OCI-LY3 (cell line): ENCODE data around the gene MLH1.

ENCODE experiments used
- H2AFZ ChIP-seq: fragments of 200-600, 300-600 bp; shearing (Covaris generic); 2 replicates; pipeline ENCODE4 v1.6.0; 2014; ENCODE audit warnings: antibody characterized with exemption, low read depth, low read length
- H3K27ac ChIP-seq: fragments of 200-600, 300-600 bp; sonication (generic); 2 replicates; pipeline ENCODE4 v1.5.1; 2014; ENCODE audit warnings: mild to moderate bottlenecking, low read length, moderate library complexity, mixed read lengths
- H3K27me3 ChIP-seq: fragments of 200-600, 300-600 bp; sonication (generic); 2 replicates; pipeline ENCODE4 v1.6.1; 2014; ENCODE audit warnings: low read depth, low read length, mixed read lengths
- H3K36me3 ChIP-seq: fragments of 200-600, 300-600 bp; sonication (generic); replicated peaks from 2 replicates; pipeline ENCODE3; 2014; ENCODE audit warnings: low read depth, low read length, mixed read lengths
- H3K4me1 ChIP-seq: fragments of 300-600, 200-600 bp; sonication (generic); 2 replicates; pipeline ENCODE4 v1.6.1; 2014; ENCODE audit warnings: low read length, mixed read lengths
- H3K4me2 ChIP-seq: fragments of 200-600, 300-600 bp; sonication (generic); 2 replicates; pipeline ENCODE4 v1.6.1; 2014; ENCODE audit warnings: low read length, mixed read lengths
- H3K4me3 ChIP-seq: fragments of 300-600, 200-600 bp; sonication (generic); 2 replicates; pipeline ENCODE4 v1.5.1; 2014; ENCODE audit warnings: antibody characterized with exemption, mild to moderate bottlenecking, low read length, moderate library complexity
- H3K79me2 ChIP-seq: fragments of 300-600, 200-600 bp; shearing (Covaris generic); 2 replicates; pipeline ENCODE4 v1.6.1; 2014; ENCODE audit warnings: mild to moderate bottlenecking, low read length, mixed read lengths
- H3K9ac ChIP-seq: fragments of 300-600, 200-600 bp; shearing (Covaris generic); 2 replicates; pipeline ENCODE4 v1.6.0; 2014; ENCODE audit warnings: mild to moderate bottlenecking, low read length, moderate library complexity
- H3K9me3 ChIP-seq: fragments of 200-600, 300-600 bp; shearing (Covaris generic); 2 replicates; pipeline ENCODE4 v1.6.1; 2014; ENCODE audit warnings: low read length, mixed read lengths; ENCODE audit not compliant: insufficient read depth
- H4K20me1 ChIP-seq: fragments of 200-600, 300-600 bp; sonication (generic); 2 replicates; pipeline ENCODE4 v1.6.1; 2016; ENCODE audit warnings: low read length, mixed read lengths; ENCODE audit not compliant: insufficient read depth
- EZH2phosphoT487 ChIP-seq: fragments of 200-600 bp; shearing (Covaris generic); IDR thresholded peaks from 2 replicates; pipeline ENCODE4 v1.6.1; 2018; ENCODE audit warnings: antibody characterized with exemption, mixed run types, low read depth
- TF ChIP-seq, protein P1 (sequence below): fragments of 200-600, 300-600 bp; sonication (generic); IDR thresholded peaks from 2 replicates; pipeline ENCODE4 v1.5.1; 2014; ENCODE audit warnings: antibody characterized with exemption, low read length, low read depth

Gene MLH1

DNA sequence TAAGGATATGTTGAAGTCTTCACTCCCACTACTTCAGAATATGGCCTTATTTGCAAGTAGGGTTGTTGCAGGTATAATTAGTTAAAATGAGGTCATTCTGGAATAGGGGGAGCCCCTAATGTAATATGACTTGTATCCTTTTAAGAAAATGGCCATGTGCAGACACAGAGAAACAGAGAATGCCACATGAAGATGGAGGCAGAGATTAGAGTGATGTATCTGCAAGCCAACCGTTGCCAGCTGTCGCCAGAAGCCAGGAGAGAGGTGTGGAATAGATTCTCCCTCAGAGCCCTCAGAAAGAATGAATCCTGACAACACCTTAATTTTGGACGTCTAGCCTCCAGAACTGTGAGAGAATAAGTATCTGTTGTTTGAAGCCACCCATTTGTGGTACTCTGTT lies 37.2 kb upstream of the MLH1 start:
- no peak for TF ChIP-seq EZH2phosphoT487
- Histone ChIP-seq H3K4me3 (no peak overlapping the region), H3K4me1 (peaks cover 37% of the 10 kb centered on the region), H3K4me2 (0 out of 2 replicates have a peak overlapping the region, but pooled peaks have one; percentile 12), H3K9me3 (no peaks in the 10 kb centered on the region), H2AFZ (0 out of 2 replicates have a peak overlapping the region, but pooled peaks have one; percentile 15), H3K36me3 (no peaks in the 10 kb centered on the region), H3K27me3 (no peaks in the 10 kb centered on the region), H4K20me1 (no peaks in the 10 kb centered on the region), H3K27ac (no peak overlapping the region), H3K9ac (no peak overlapping the region), H3K79me2 (no peaks in the 10 kb centered on the region)

DNA sequence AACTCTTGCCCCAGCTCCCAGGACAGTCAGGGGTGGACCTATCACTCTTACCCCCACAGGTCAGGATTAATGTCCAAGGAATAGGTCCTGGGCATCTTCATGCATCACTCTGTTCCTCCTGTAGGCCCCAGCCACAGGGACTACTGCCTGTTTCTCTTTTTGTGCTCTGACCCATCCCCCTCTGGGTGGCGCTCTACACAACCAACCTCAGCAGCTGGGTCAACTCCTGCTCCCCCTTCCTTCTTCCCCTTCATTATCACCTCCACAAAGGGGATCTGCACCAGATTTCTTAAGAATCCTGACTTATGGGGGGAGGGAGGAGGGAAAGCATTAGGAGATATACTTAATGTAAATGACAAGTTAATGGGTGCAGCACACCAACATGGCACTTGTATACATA lies 36.3 kb upstream of the MLH1 start:
- no peaks in the 10 kb centered on the region for H4K20me1 ChIP-seq
- H3K79me2 ChIP-seq = no peaks in the 10 kb centered on the region
- TF ChIP-seq, protein P1, sequence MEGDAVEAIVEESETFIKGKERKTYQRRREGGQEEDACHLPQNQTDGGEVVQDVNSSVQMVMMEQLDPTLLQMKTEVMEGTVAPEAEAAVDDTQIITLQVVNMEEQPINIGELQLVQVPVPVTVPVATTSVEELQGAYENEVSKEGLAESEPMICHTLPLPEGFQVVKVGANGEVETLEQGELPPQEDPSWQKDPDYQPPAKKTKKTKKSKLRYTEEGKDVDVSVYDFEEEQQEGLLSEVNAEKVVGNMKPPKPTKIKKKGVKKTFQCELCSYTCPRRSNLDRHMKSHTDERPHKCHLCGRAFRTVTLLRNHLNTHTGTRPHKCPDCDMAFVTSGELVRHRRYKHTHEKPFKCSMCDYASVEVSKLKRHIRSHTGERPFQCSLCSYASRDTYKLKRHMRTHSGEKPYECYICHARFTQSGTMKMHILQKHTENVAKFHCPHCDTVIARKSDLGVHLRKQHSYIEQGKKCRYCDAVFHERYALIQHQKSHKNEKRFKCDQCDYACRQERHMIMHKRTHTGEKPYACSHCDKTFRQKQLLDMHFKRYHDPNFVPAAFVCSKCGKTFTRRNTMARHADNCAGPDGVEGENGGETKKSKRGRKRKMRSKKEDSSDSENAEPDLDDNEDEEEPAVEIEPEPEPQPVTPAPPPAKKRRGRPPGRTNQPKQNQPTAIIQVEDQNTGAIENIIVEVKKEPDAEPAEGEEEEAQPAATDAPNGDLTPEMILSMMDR = peak; percentile 77
- no peak for TF ChIP-seq EZH2phosphoT487
- H3K27me3 ChIP-seq = no peaks in the 10 kb centered on the region
- H3K4me3 ChIP-seq = no peak overlapping the region
- H3K4me2 ChIP-seq = no peak overlapping the region
- no peak overlapping the region for H2AFZ ChIP-seq
- peaks cover 37% of the 10 kb centered on the region for H3K4me1 ChIP-seq
- no peaks in the 10 kb centered on the region for H3K36me3 ChIP-seq
- no peak overlapping the region for H3K9ac ChIP-seq
- no peaks in the 10 kb centered on the region for H3K9me3 ChIP-seq
- H3K27ac ChIP-seq = no peak overlapping the region

DNA sequence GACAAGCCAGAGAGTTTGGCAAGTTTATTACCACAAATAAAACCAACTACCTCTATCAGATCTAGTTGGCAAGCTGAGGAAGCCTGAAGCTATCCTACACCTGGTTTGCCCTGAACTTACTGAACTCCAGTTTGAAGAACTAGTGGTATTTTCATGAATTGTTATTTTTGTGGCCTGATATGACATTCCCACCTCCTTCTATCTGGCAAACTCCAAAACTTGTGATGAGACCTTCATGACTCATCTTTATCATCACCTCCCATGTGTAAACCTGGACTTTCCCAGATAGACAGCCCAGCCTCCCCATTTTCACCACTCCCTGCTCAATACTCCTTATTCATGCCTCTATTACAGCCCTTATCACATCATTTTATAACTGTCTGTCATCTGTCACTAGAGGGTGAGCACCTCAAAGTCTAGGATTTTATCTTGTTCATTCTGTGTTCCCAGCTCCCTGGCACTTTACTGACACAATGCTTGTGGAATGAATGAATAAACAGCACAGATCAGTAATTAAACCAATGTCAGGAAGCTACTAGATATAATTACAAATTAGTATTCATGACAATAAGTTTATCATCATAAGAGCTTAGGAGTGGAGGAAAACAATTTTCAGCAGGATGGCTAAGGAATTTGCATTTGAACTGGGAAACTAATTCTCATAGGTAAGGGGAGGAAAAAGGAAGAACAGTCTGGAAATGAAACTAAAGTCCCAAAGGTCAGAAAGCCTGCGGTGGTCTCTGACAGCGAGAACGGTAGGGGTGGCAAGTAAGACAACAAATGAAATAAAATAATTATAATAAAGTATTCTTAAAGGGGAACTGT lies 35.2 kb upstream of the MLH1 start:
- H2AFZ ChIP-seq = peak overlapping the region; percentile 29; the same call in 1 of the 2 replicates
- H3K4me1 ChIP-seq = peaks cover 37% of the 10 kb centered on the region
- no peaks in the 10 kb centered on the region for H3K27me3 ChIP-seq
- H3K4me2 ChIP-seq = peak overlapping the region; percentile 53
- no peaks in the 10 kb centered on the region for H3K79me2 ChIP-seq
- H3K36me3 ChIP-seq = no peaks in the 10 kb centered on the region
- no peak for TF ChIP-seq EZH2phosphoT487
- TF ChIP-seq, protein P1 = no peak
- H4K20me1 ChIP-seq = no peaks in the 10 kb centered on the region
- H3K9me3 ChIP-seq = no peaks in the 10 kb centered on the region
- peak overlapping the region; percentile 40 for H3K4me3 ChIP-seq
- H3K27ac ChIP-seq = peak overlapping the region; percentile 2; the same call in 1 of the 2 replicates
- H3K9ac ChIP-seq = peak overlapping the region; percentile 34

DNA sequence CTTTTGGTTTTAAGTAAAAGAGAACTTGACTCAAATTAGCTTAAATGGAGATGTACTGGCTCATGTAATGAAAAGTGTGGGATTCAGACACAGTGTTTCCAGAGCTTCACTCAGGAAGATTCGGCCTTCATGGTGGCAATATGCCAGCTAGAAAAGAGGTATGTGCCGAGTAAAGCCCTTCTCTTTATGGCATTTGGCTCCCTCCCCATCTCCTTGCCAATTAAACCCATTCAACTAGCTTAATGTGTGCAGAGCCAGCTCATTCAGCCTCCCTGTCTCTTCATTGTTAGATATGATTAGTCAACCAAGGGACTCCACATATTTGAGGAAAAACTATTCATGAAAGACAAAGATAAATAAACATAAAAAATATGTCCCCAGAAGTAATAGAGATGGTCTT lies 33.5 kb upstream of the MLH1 start:
- Histone ChIP-seq H3K36me3 (no peaks in the 10 kb centered on the region), H2AFZ (no peak overlapping the region), H3K4me1 (peaks cover 43% of the 10 kb centered on the region), H3K9ac (no peak overlapping the region), H3K27ac (no peak overlapping the region), H3K79me2 (no peaks in the 10 kb centered on the region), H3K4me3 (no peak overlapping the region), H3K27me3 (no peaks in the 10 kb centered on the region), H3K9me3 (no peaks in the 10 kb centered on the region), H4K20me1 (no peaks in the 10 kb centered on the region), H3K4me2 (no peak overlapping the region)
- TF ChIP-seq, protein P1 = no peak
- no peak for TF ChIP-seq EZH2phosphoT487
